Mucosa of rectum (tissue), 2 donors: Measurements from ENCODE around the gene SH2D3A.
"Not testable (repeated sequence)": the region's sequence is repeated elsewhere in the genome, so short reads cannot be mapped to it uniquely, and the experiment has no call there.

ENCODE experiments used
- H3K27ac ChIP-seq, 2 donors: one replicate each; pipeline ENCODE4 v1.7.0; 2013; ENCODE audit warnings: inconsistent platforms in 2 of 2, low read depth in 2 of 2, low read length in 2 of 2
- H3K27me3 ChIP-seq, 2 donors: one replicate each; pipeline ENCODE4 v1.7.0; 2013; ENCODE audit warnings: low read length in 2 of 2; ENCODE audit not compliant: control insufficient read depth in 2 of 2, insufficient read depth in 2 of 2
- H3K36me3 ChIP-seq, 2 donors: one replicate each; pipeline ENCODE4 v1.7.0; 2013; ENCODE audit warnings: low read length in 2 of 2; ENCODE audit not compliant: control insufficient read depth in 2 of 2, insufficient read depth in 2 of 2
- H3K4me1 ChIP-seq, 2 donors: one replicate each; pipeline ENCODE4 v1.7.0; 2013; ENCODE audit warnings: low read length in 2 of 2, mild to moderate bottlenecking in 1 of 2; ENCODE audit not compliant: control insufficient read depth in 2 of 2, insufficient read depth in 2 of 2
- H3K4me3 ChIP-seq, 2 donors: one replicate each; pipeline ENCODE4 v1.7.0; 2013; ENCODE audit warnings: low read length in 2 of 2
- H3K9ac ChIP-seq, 2 donors: one replicate each; pipeline ENCODE4 v1.7.0; 2013; ENCODE audit warnings: low read length in 2 of 2, low read depth in 1 of 2, mild to moderate bottlenecking in 1 of 2
- H3K9me3 ChIP-seq, 2 donors: one replicate each; pipeline ENCODE4 v1.7.0; 2013; ENCODE audit warnings: low read length in 2 of 2; ENCODE audit not compliant: control insufficient read depth in 2 of 2
- donor health status: healthy.
- donor health status: Normal muscosa, but diverticular disease.

SH2D3A gene

GRCh38 chr19:6790194-6791128, 23.2 kb upstream of the SH2D3A start:
- no peak overlapping the region for H3K27ac ChIP-seq
- no peaks in the 10 kb centered on the region for H3K36me3 ChIP-seq

DNA sequence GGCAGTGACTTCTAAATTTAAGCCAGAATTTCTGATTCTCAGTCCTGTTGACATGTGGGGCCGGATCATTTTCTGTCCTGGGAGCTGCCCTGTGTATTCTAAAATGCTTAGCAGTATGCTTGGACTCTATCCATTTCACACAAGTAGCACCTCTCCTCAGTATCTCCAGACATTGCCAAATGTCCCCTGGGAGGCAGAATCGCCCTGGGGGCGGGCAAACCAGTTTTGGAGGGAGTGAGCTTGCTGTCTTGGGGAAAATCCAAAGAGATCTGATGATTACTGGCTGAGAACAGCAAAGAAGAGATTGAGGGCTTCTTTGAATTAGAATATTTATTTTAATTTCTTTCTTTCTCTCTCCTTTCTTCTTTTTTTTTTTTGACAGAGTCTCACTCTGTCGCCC, 21.7 kb upstream of the SH2D3A start:
- no peak overlapping the region for H3K27ac ChIP-seq
- no peak overlapping the region for H3K4me3 ChIP-seq
- H3K36me3 ChIP-seq = peaks cover 0 to 2% of the 10 kb centered on the region in 2 donors
- no peak overlapping the region for H3K9ac ChIP-seq
- no peaks in the 10 kb centered on the region for H3K4me1 ChIP-seq
- no peaks in the 10 kb centered on the region for H3K9me3 ChIP-seq
- no peaks in the 10 kb centered on the region for H3K27me3 ChIP-seq

More at GRCh38 chr19:6790194-6791128, 23.2 kb upstream of the SH2D3A start:
- Histone ChIP-seq H3K4me1 (no peaks in the 10 kb centered on the region), H3K27me3 (no peaks in the 10 kb centered on the region), H3K9ac (no peak overlapping the region), H3K9me3 (peaks cover 0 to 3% of the 10 kb centered on the region in 2 donors), H3K4me3 (no peak overlapping the region)

DNA sequence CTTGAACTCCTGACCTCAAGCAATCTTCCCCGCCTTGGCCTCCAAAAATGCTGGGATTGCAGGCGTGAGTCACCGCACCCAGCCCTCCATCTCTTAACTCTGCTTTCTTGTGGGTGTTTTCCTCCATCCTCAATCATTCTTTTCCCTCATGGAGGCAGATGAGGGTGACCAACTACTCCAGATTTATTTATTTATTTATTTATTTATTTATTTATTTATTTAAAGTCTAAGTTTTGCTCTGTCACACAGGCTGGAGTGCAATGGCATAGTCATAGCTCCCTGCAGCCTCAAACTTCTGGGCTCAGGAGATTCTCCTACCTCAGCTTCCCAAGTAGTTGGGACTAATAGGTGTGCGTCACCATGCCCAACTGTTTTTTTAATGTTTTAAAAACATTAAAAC, 20.2 kb upstream of the SH2D3A start:
- Histone ChIP-seq H3K36me3 (peaks cover 0 to 2% of the 10 kb centered on the region in 2 donors), H3K9ac (no peak overlapping the region)

DNA sequence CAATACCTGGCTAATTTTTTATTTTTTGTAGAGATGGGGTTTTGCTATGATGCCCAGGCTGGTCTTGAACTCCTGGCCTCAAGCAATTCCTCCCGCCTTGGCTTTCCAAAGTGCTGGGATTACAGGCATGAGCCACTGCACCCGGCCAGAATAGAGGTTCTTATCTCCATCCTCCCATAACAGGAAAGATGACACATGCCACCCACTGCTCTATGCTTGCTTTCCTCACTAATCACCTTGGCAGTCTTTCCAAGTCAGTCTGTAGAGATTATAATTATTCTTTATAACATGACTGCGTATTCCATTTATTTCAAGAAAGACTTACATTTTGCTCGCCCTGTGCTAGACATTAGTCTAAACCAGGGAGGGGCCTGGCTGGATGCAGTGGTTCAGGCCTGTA, 12.0 kb upstream of the SH2D3A start:
- Histone ChIP-seq H3K36me3 (peaks cover 0 to 2% of the 10 kb centered on the region in 2 donors), H3K4me3 (no peak overlapping the region), H3K27me3 (no peaks in the 10 kb centered on the region), H3K9me3 (no peaks in the 10 kb centered on the region), H3K4me1 (peaks cover 0 to 8% of the 10 kb centered on the region in 2 donors), H3K27ac (no peak overlapping the region), H3K9ac (no peak overlapping the region)

More for the DNA sequence above, 20.2 kb upstream of the SH2D3A start:
- H3K9me3 ChIP-seq = no peaks in the 10 kb centered on the region
- H3K27ac ChIP-seq = no peak overlapping the region
- H3K27me3 ChIP-seq = no peaks in the 10 kb centered on the region
- no peaks in the 10 kb centered on the region for H3K4me1 ChIP-seq
- H3K4me3 ChIP-seq = no peak overlapping the region

DNA sequence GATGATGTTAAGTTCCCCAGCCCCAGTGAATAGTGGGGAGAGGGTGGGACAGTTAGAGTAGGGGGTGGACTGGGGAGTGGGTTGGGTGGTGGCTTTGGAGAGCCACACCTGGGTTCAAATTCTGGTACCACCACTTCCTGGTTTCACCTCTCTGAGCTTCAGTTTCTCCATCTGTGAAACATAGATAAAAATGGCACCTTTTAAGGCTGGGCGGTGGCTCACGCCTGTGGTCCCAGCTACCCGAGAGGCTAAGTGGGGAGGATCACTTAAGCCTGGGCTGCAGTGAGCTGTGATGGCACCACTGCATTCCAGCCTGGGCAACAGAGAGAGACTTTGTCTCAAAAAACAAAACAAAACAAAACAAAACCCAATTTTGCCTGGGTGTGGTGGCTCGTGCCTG, 11.2 kb upstream of the SH2D3A start:
- peaks cover 0 to 2% of the 10 kb centered on the region in 2 donors for H3K36me3 ChIP-seq
- H3K9ac ChIP-seq = no peak overlapping the region
- no peak overlapping the region for H3K27ac ChIP-seq
- no peaks in the 10 kb centered on the region for H3K27me3 ChIP-seq
- peaks cover under 1 to 8% of the 10 kb centered on the region in 2 donors for H3K4me1 ChIP-seq
- no peaks in the 10 kb centered on the region for H3K9me3 ChIP-seq
- H3K4me3 ChIP-seq = no peak overlapping the region

DNA sequence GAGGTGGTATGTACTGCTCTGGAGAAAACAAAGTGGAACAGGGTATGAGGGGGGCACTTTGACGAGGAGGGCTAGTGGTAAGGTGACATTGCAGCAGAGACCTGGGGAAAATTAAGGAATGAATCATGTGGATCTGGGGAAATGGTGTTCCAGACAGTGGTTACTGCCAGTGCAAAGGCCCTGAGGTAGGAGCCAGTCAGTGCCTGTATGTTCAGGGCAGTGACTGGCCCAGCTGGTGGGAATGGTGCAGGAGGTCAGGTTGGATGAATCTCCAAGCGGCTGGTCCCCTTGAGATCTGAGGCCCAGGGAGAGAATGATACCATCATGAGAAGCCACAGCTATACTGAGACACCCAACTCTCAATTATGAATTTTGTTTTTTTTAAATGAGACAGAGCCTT, 10.2 kb upstream of the SH2D3A start:
- no peak overlapping the region for H3K4me3 ChIP-seq
- H3K27me3 ChIP-seq = no peaks in the 10 kb centered on the region
- H3K36me3 ChIP-seq = peaks cover 0 to 2% of the 10 kb centered on the region in 2 donors
- no peaks in the 10 kb centered on the region for H3K9me3 ChIP-seq
- no peak overlapping the region for H3K9ac ChIP-seq
- H3K27ac ChIP-seq = no peak overlapping the region
- peaks cover 6 to 10% of the 10 kb centered on the region in 2 donors for H3K4me1 ChIP-seq

DNA sequence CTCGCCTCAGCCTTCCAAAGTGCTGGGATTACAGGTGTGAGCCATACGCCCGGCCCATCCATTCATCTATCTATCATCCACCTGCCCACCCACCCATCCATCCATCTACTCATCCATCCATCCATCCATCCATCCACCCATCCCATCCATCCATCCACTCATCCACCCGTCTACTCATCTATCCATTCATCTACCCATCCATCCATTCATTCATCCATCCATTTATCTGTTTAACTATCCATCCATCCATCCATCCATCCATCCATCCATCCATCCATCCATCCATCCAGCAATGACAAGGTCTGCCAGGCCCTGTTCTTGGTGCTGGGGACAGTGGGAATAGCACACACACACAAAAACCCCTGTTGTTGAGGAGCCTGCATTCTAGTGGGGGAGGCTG, 9.8 kb upstream of the SH2D3A start:
- H3K27ac ChIP-seq = no peak overlapping the region
- H3K9ac ChIP-seq = no peak overlapping the region
- H3K27me3 ChIP-seq = no peaks in the 10 kb centered on the region
- no peak overlapping the region for H3K4me3 ChIP-seq
- peaks cover 6 to 13% of the 10 kb centered on the region in 2 donors for H3K4me1 ChIP-seq
- H3K36me3 ChIP-seq = peaks cover 0 to 2% of the 10 kb centered on the region in 2 donors
- H3K9me3 ChIP-seq = no peaks in the 10 kb centered on the region

- H3K9me3 ChIP-seq, H3K9ac ChIP-seq, H3K27ac ChIP-seq, H3K36me3 ChIP-seq, H3K27me3 ChIP-seq, H3K4me3 ChIP-seq: not testable (repeated sequence)
- H3K4me1 ChIP-seq = peaks cover 6 to 13% of the 10 kb centered on the region in 2 donors
Observed at GRCh38 chr19:6776045-6776444, 8.8 kb upstream of the SH2D3A start.

- no peak overlapping the region for H3K9ac ChIP-seq
- H3K36me3 ChIP-seq = peaks cover 0 to 2% of the 10 kb centered on the region in 2 donors
- no peak overlapping the region for H3K4me3 ChIP-seq
- H3K4me1 ChIP-seq = peaks cover 6 to 13% of the 10 kb centered on the region in 2 donors
- H3K27me3 ChIP-seq = no peaks in the 10 kb centered on the region
- H3K9me3 ChIP-seq = no peaks in the 10 kb centered on the region
- H3K27ac ChIP-seq = no peak overlapping the region
Observed at GRCh38 chr19:6774821-6775707, 7.8 kb upstream of the SH2D3A start.
